A673 (cell line): ENCODE measurements around the gene SAP30. TPM values are rescaled to one million over a fixed set of nuclear protein-coding genes. Genes with fewer than 3 reads are reported as not detected.

Source experiments
- BruUV-seq: library from RNA; stranded (reverse); fragments of 400-500 nt; replicated peaks from 2 replicates; lab custom pipeline; 2021; lab: Mats Ljungman, UMichigan
- CTCF ChIA-PET: fragments of 300-600 bp; sonication (Branson Sonifier 250); formaldehyde crosslinking; loops from one replicate; lab custom pipeline; 2022; ENCODE audit warnings: antibody characterized with exemption; lab: Charles Lee
- POLR2A ChIA-PET: fragments of 300-600 bp; sonication (Branson Sonifier 250); formaldehyde crosslinking; loops from one replicate; lab custom pipeline; 2022; ENCODE audit warnings: antibody characterized with exemption; ENCODE audit not compliant: low non-redundant PET; lab: Charles Lee
- DNase-seq: peaks from one replicate; pipeline ENCODE4 v3.0.0-alpha.2; 2015; ENCODE audit warnings: low spot score
- H3K27ac ChIP-seq: fragments of 200-600 bp; sonication (generic); 2 replicates; pipeline ENCODE4 v1.5.1; 2016; ENCODE audit warnings: mixed run types, low read depth, mild to moderate bottlenecking, mixed read lengths, antibody characterized with exemption, low read length; ENCODE audit not compliant: poor library complexity, severe bottlenecking
- H3K27me3 ChIP-seq: fragments of 200-600 bp; sonication (generic); replicated peaks from 2 replicates; pipeline ENCODE4 v1.6.1; 2017; ENCODE audit warnings: mixed run types, low read depth, mild to moderate bottlenecking, mixed read lengths, antibody characterized with exemption, low read length; ENCODE audit not compliant: insufficient read depth, poor library complexity
- H3K36me3 ChIP-seq: fragments of 200-600 bp; sonication (generic); 2 replicates; pipeline ENCODE4 v1.6.1; 2016; ENCODE audit warnings: mixed run types, mild to moderate bottlenecking, mixed read lengths, antibody characterized with exemption, low read length; ENCODE audit not compliant: insufficient read depth, poor library complexity, severe bottlenecking
- H3K4me1 ChIP-seq: fragments of 200-600 bp; sonication (generic); 2 replicates; pipeline ENCODE4 v1.6.1; 2017; ENCODE audit warnings: mixed run types, mild to moderate bottlenecking, mixed read lengths, antibody characterized with exemption, low read length; ENCODE audit not compliant: insufficient read depth, poor library complexity, severe bottlenecking
- H3K4me3 ChIP-seq: fragments of 200-600 bp; sonication (generic); 2 replicates; pipeline ENCODE4 v1.5.1; 2016; ENCODE audit warnings: low read depth, mixed run types, mild to moderate bottlenecking, mixed read lengths, low read length; ENCODE audit not compliant: poor library complexity, severe bottlenecking
- H3K9me3 ChIP-seq: fragments of 200-600 bp; sonication (generic); 2 replicates; pipeline ENCODE4 v1.6.1; 2016; ENCODE audit warnings: mixed run types, low read depth, mild to moderate bottlenecking, mixed read lengths, antibody characterized with exemption, low read length; ENCODE audit not compliant: poor library complexity, severe bottlenecking
- CTCF ChIP-seq: fragments of 300-800, 200-600 bp; sonication (generic); conservative IDR thresholded peaks from 2 replicates; pipeline ENCODE4 v1.5.1; 2017; ENCODE audit warnings: low read depth, mild to moderate bottlenecking, antibody characterized with exemption, low read length, moderate library complexity, mixed read lengths
- EZH2 ChIP-seq: fragments of 200-600 bp; sonication (generic); IDR thresholded peaks from 2 replicates; pipeline ENCODE4 v1.6.1; 2017; ENCODE audit warnings: borderline replicate concordance, low read depth, mild to moderate bottlenecking, mixed read lengths, antibody characterized with exemption, low read length; ENCODE audit not compliant: poor library complexity, severe bottlenecking
- intact Hi-C: fragments of 100-400 bp; cut with micrococcal nuclease; formaldehyde crosslinking; loops from one replicate; pipeline ENCODE4 v1.10.0; 2022; ENCODE audit not compliant: unreplicated experiment
- total RNA-seq: library from RNA; stranded (reverse); gene quantifications from 2 replicates; pipeline ENCODE4 v1.2.3, GENCODE V29; 2021

SAP30 gene
- total RNA-seq, 1 experiment from 2014 or later: 64.3 TPM

- ChIA-PET POLR2A (no interaction called here), CTCF (no interaction called here)
- Histone ChIP-seq H3K36me3 (peaks cover 30% of the 10 kb centered on the region), H3K4me1 (no peaks in the 10 kb centered on the region), H3K27me3 (no peaks in the 10 kb centered on the region), H3K27ac (no peak overlapping the region), H3K4me3 (no peak overlapping the region), H3K9me3 (no peaks in the 10 kb centered on the region)
- intact Hi-C loops: no loop called here
- DNase-seq: no peak
- no peak for TF ChIP-seq CTCF
- no peak for TF ChIP-seq EZH2
- BruUV-seq: no TSS peak
Observed at GRCh38 chr4:173379929-173380328, 9.2 kb downstream of the SAP30 start.

GRCh38 chr4:173380987-173381386, 10.2 kb downstream of the SAP30 start:
- H3K27me3 ChIP-seq: no peaks in the 10 kb centered on the region
- H3K4me3 ChIP-seq: no peak overlapping the region
- TF ChIP-seq CTCF (no peak), EZH2 (no peak)
- intact Hi-C loops: no loop called here
- DNase-seq: no peak
- ChIA-PET CTCF (no interaction called here), POLR2A (no interaction called here)
- no peaks in the 10 kb centered on the region for H3K9me3 ChIP-seq
- BruUV-seq: no TSS peak
- H3K36me3 ChIP-seq: peaks cover 19% of the 10 kb centered on the region
- H3K4me1 ChIP-seq: no peaks in the 10 kb centered on the region
- H3K27ac ChIP-seq: no peak overlapping the region

- no TSS peak for BruUV-seq
- H3K4me3 ChIP-seq: no peak overlapping the region
- H3K27me3 ChIP-seq: no peaks in the 10 kb centered on the region
- intact Hi-C loops: no loop called here
- DNase-seq: no peak
- H3K9me3 ChIP-seq: no peaks in the 10 kb centered on the region
- ChIA-PET CTCF (no interaction called here), POLR2A (no interaction called here)
- TF ChIP-seq EZH2 (no peak), CTCF (no peak)
- H3K27ac ChIP-seq: no peak overlapping the region
- peaks cover 15% of the 10 kb centered on the region for H3K36me3 ChIP-seq
- H3K4me1 ChIP-seq: no peaks in the 10 kb centered on the region
Observed at GRCh38 chr4:173381610-173382009, 10.9 kb downstream of the SAP30 start.
